ENCODE measurements around the gene METTL22.

DNA sequence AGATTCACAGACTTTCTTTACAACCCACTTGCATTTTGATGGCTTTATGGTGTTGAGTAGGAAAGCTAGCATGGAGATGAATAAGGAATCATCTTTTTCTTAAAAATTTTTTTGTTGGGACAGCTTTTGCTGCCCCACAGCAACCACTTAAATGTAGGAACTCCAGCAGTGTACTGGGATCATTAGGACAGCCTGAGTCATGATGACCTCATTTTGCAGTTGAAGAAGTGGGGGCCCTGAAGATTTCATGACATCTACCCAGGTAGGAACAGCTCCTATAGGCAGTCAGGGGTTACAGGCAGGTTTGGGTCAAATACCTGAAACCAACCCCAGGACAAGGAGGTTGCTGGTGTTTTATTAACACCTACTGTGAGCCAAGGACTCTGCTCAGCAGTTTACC is 2.1 kb downstream of the METTL22 start:
- TF ChIP-seq POLR2A (IDR thresholded peaks at IDR 0.05), result no peak
- TF ChIP-seq CTCF (IDR thresholded peaks at IDR 0.05 in 8 of 11, conservative IDR thresholded peaks at IDR 0.05 in 3 of 11), result no peak
